COR-L47 (cell line): ENCODE data around the gene HS3ST4.
"Not testable (repeated sequence)": the region's sequence is repeated elsewhere in the genome, so short reads cannot be mapped to it uniquely, and the experiment has no call there.

ENCODE experiments used
- DNase-seq: peaks from one replicate; lab custom pipeline; 2025; lab: John Stamatoyannopoulos, UW

HS3ST4 gene

GRCh38 chr16:25730396-25730795 is 38.6 kb downstream of the HS3ST4 start:
- no peak for DNase-seq

- DNase-seq = no peak
Observed at GRCh38 chr16:25734430-25735385, 42.9 kb downstream of the HS3ST4 start.

- no peak for DNase-seq
Observed at GRCh38 chr16:25735645-25736044, 43.9 kb downstream of the HS3ST4 start.

GRCh38 chr16:25747160-25747758 is 55.5 kb downstream of the HS3ST4 start:
- no peak for DNase-seq

GRCh38 chr16:25748092-25748654 is 56.4 kb downstream of the HS3ST4 start:
- no peak for DNase-seq

GRCh38 chr16:25750488-25751216 is 58.9 kb downstream of the HS3ST4 start:
- DNase-seq = no peak

GRCh38 chr16:25751230-25751835 is 59.6 kb downstream of the HS3ST4 start:
- DNase-seq = no peak

- no peak for DNase-seq
Observed at GRCh38 chr16:25764466-25764865, 72.7 kb downstream of the HS3ST4 start.

GRCh38 chr16:25771216-25771615 is 79.5 kb downstream of the HS3ST4 start:
- no peak for DNase-seq

GRCh38 chr16:25771812-25772568 is 80.2 kb downstream of the HS3ST4 start:
- DNase-seq = no peak

GRCh38 chr16:25776214-25776613 is 84.5 kb downstream of the HS3ST4 start:
- DNase-seq = not testable (repeated sequence)

- DNase-seq = no peak
Observed at GRCh38 chr16:25783226-25783625, 91.5 kb downstream of the HS3ST4 start.

GRCh38 chr16:25785361-25785760 is 93.6 kb downstream of the HS3ST4 start:
- no peak for DNase-seq

- no peak for DNase-seq
Observed at GRCh38 chr16:25786748-25787147, 95.0 kb downstream of the HS3ST4 start.

GRCh38 chr16:25788637-25789036 is 96.9 kb downstream of the HS3ST4 start:
- no peak for DNase-seq

- DNase-seq = no peak
Observed at GRCh38 chr16:25796239-25796638, 104.5 kb downstream of the HS3ST4 start.

GRCh38 chr16:25798065-25798464 is 106.3 kb downstream of the HS3ST4 start:
- no peak for DNase-seq

GRCh38 chr16:25799816-25800215 is 108.1 kb downstream of the HS3ST4 start:
- DNase-seq = no peak

- no peak for DNase-seq
Observed at GRCh38 chr16:25812215-25812614, 120.5 kb downstream of the HS3ST4 start.

GRCh38 chr16:25817295-25817694 is 125.5 kb downstream of the HS3ST4 start:
- no peak for DNase-seq

GRCh38 chr16:25817876-25818275 is 126.1 kb downstream of the HS3ST4 start:
- DNase-seq = no peak
